WTC11 (cell line): Measurements from ENCODE around the gene TMIGD1.

Experiments
- CREB1 ChIP-seq: sonication (generic); formaldehyde crosslinking; IDR thresholded peaks from 2 replicates; pipeline ENCODE4 v1.8.0; 2023; ENCODE audit warnings: mild to moderate bottlenecking, missing genetic modification reagents
- CTCF ChIP-seq: fragments of 200-600 bp; IDR thresholded peaks from 2 replicates; pipeline ENCODE4 v1.8.0; 2022; ENCODE audit warnings: antibody characterized with exemption
- ESRRA ChIP-seq: sonication (generic); formaldehyde crosslinking; IDR thresholded peaks from 2 replicates; pipeline ENCODE4 v1.8.1; 2022; ENCODE audit warnings: mild to moderate bottlenecking, missing genetic modification reagents, borderline replicate concordance
- FOXP4 ChIP-seq: sonication (generic); formaldehyde crosslinking; IDR thresholded peaks from 2 replicates; pipeline ENCODE4 v1.8.0; 2022; ENCODE audit warnings: mild to moderate bottlenecking, missing genetic modification reagents
- JAZF1 ChIP-seq: fragments of 250-450 bp; sonication (Bioruptor Pico); IDR thresholded peaks from 2 replicates; pipeline ENCODE4 v1.9.0; 2021; ENCODE audit warnings: moderate library complexity, mild to moderate bottlenecking, inconsistent platforms
- NR1H2 ChIP-seq: sonication (generic); formaldehyde crosslinking; IDR thresholded peaks from 2 replicates; pipeline ENCODE4 v1.9.0; 2021; ENCODE audit warnings: mild to moderate bottlenecking, moderate library complexity, missing genetic modification reagents
- NR2C2 ChIP-seq: sonication (generic); formaldehyde crosslinking; IDR thresholded peaks from 2 replicates; pipeline ENCODE4 v1.8.0; 2022; ENCODE audit warnings: mild to moderate bottlenecking, missing genetic modification reagents
- PRRX2 ChIP-seq: fragments of 250-450 bp; sonication (Bioruptor Pico); IDR thresholded peaks from 2 replicates; pipeline ENCODE4 v1.8.0; 2021; ENCODE audit warnings: mild to moderate bottlenecking
- TCF7 ChIP-seq: sonication (generic); formaldehyde crosslinking; IDR thresholded peaks from 2 replicates; pipeline ENCODE4 v1.8.0; 2022; ENCODE audit warnings: mild to moderate bottlenecking, low read depth, missing genetic modification reagents, moderate library complexity
- USF1 ChIP-seq: sonication (generic); formaldehyde crosslinking; IDR thresholded peaks from 2 replicates; pipeline ENCODE4 v1.8.0; 2022; ENCODE audit warnings: mild to moderate bottlenecking, missing genetic modification reagents
- ZNF423 ChIP-seq: fragments of 250-450 bp; sonication (Bioruptor Pico); IDR thresholded peaks from 2 replicates; pipeline ENCODE4 v2.1.2; 2022; ENCODE audit warnings: mild to moderate bottlenecking, moderate library complexity
- TF ChIP-seq, protein P1 (sequence below): fragments of 250-450 bp; sonication (Bioruptor Pico); conservative IDR thresholded peaks from 2 replicates; pipeline ENCODE4 v1.9.0; 2021; ENCODE audit warnings: mild to moderate bottlenecking
- TF ChIP-seq, protein P2 (sequence below): sonication (generic); formaldehyde crosslinking; IDR thresholded peaks from 2 replicates; pipeline ENCODE4 v1.8.1; 2022; ENCODE audit warnings: low read depth, missing genetic modification reagents, borderline replicate concordance

- TF ChIP-seq ZNF423 (CRISPR knock-in tag) (no peak), JAZF1 (no peak), CTCF (no peak), USF1 (CRISPR knock-in tag) (no peak), CREB1 (no peak), TCF7 (no peak), ESRRA (CRISPR knock-in tag) (no peak), PRRX2 (no peak), NR2C2 (no peak), FOXP4 (CRISPR knock-in tag) (no peak), NR1H2 (no peak)
- TF ChIP-seq, protein P1, sequence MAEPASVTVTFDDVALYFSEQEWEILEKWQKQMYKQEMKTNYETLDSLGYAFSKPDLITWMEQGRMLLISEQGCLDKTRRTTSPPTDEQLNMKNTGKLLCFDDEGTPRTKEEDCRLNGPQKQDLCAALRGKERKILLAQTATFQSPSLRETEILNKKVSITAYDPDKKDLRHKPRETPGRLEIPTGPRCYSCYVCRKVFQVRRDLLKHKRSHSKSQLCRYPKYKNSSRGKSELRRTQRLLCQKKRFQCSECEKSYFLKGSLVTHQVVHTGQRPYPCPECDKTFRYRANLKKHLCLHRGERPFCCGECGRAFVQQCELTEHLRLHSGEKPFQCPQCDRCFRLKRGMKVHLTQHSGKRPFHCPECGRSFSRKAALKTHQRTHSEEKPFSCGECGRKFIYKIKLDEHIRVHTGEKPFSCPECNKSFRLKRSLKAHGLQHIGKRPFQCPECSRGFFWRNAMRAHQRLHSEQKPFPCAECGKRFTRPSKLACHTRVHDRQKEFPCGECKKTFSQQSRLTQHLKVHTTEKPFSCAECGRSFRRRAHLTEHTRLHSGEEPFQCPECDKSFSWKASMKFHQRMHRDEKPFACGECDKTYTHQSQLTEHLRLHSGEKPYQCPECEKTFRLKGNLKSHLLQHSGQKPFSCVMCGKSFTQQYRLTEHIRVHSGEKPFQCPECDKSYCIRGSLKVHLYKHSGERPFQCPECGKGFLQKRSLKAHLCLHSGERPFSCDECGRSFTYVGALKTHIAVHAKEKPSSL (CRISPR knock-in tag): no peak
- TF ChIP-seq, protein P2, sequence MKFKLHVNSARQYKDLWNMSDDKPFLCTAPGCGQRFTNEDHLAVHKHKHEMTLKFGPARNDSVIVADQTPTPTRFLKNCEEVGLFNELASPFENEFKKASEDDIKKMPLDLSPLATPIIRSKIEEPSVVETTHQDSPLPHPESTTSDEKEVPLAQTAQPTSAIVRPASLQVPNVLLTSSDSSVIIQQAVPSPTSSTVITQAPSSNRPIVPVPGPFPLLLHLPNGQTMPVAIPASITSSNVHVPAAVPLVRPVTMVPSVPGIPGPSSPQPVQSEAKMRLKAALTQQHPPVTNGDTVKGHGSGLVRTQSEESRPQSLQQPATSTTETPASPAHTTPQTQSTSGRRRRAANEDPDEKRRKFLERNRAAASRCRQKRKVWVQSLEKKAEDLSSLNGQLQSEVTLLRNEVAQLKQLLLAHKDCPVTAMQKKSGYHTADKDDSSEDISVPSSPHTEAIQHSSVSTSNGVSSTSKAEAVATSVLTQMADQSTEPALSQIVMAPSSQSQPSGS (CRISPR knock-in tag): no peak
Measured at GRCh38 chr17:30321314-30321713, 12.5 kb downstream of the TMIGD1 start.
